ENCODE results near the gene IFI44.

GRCh38 chr1:78673120-78673519, 23.5 kb downstream of the IFI44 start:
- TF ChIP-seq POLR2AphosphoS5 (IDR thresholded peaks at IDR 0.05; ENCODE audit: low read depth, low read length) (no peak), POLR2A (IDR thresholded peaks at IDR 0.05; ENCODE audit: low read depth, low read length) (no peak)
